ENCODE data around the gene FGFR3.

The FGFR3 gene

GRCh38 chr4:1752284-1753041 lies 40.6 kb upstream of the FGFR3 start:
- Histone ChIP-seq H3K27me3 (replicated peaks; ENCODE audit: control insufficient read depth, insufficient read depth, low read length) (no peaks in the 10 kb centered on the region; the same call in 1 of the 2 replicates), H3K36me3 (ENCODE audit: control insufficient read depth, insufficient read depth, low read length) (no peaks in the 10 kb centered on the region), H3K4me3 (replicated peaks; ENCODE audit: low read depth, low read length) (no peak overlapping the region)
- DNase-seq (ENCODE audit: extremely low read depth, insufficient read length) = no peak
- no peak for TF ChIP-seq CTCF (IDR thresholded peaks at IDR 0.05; ENCODE audit: insufficient read depth, low read length, poor library complexity, severe bottlenecking)

GRCh38 chr4:1753294-1753696 lies 39.8 kb upstream of the FGFR3 start:
- DNase-seq (ENCODE audit: extremely low read depth, insufficient read length) = no peak
- TF ChIP-seq CTCF (IDR thresholded peaks at IDR 0.05; ENCODE audit: insufficient read depth, low read length, poor library complexity, severe bottlenecking) = no peak
- H3K36me3 ChIP-seq (ENCODE audit: control insufficient read depth, insufficient read depth, low read length) = no peaks in the 10 kb centered on the region
- H3K4me3 ChIP-seq (replicated peaks; ENCODE audit: low read depth, low read length) = no peak overlapping the region
- no peaks in the 10 kb centered on the region; the same call in 1 of the 2 replicates for H3K27me3 ChIP-seq (replicated peaks; ENCODE audit: control insufficient read depth, insufficient read depth, low read length)

- Histone ChIP-seq H3K4me3 (replicated peaks; ENCODE audit: low read depth, low read length) (no peak overlapping the region), H3K27me3 (replicated peaks; ENCODE audit: control insufficient read depth, insufficient read depth, low read length) (no peaks in the 10 kb centered on the region; the same call in 1 of the 2 replicates)
- no peak for DNase-seq (ENCODE audit: extremely low read depth, insufficient read length)
Measured at GRCh38 chr4:1753697-1754311, 39.3 kb upstream of the FGFR3 start.

GRCh38 chr4:1754336-1754735 lies 38.8 kb upstream of the FGFR3 start:
- Histone ChIP-seq H3K36me3 (ENCODE audit: control insufficient read depth, insufficient read depth, low read length) (no peaks in the 10 kb centered on the region), H3K27me3 (replicated peaks; ENCODE audit: control insufficient read depth, insufficient read depth, low read length) (no peaks in the 10 kb centered on the region; the same call in 1 of the 2 replicates), H3K4me3 (replicated peaks; ENCODE audit: low read depth, low read length) (no peak overlapping the region)
- no peak for TF ChIP-seq CTCF (IDR thresholded peaks at IDR 0.05; ENCODE audit: insufficient read depth, low read length, poor library complexity, severe bottlenecking)
- DNase-seq (ENCODE audit: extremely low read depth, insufficient read length) = no peak

More at GRCh38 chr4:1753697-1754311, 39.3 kb upstream of the FGFR3 start:
- no peaks in the 10 kb centered on the region for H3K36me3 ChIP-seq (ENCODE audit: control insufficient read depth, insufficient read depth, low read length)
- TF ChIP-seq CTCF (IDR thresholded peaks at IDR 0.05; ENCODE audit: insufficient read depth, low read length, poor library complexity, severe bottlenecking) = no peak

- no peaks in the 10 kb centered on the region; the same call in 1 of the 2 replicates for H3K27me3 ChIP-seq (replicated peaks; ENCODE audit: control insufficient read depth, insufficient read depth, low read length)
- TF ChIP-seq CTCF (IDR thresholded peaks at IDR 0.05; ENCODE audit: insufficient read depth, low read length, poor library complexity, severe bottlenecking) = no peak
- no peak overlapping the region for H3K4me3 ChIP-seq (replicated peaks; ENCODE audit: low read depth, low read length)
- H3K36me3 ChIP-seq (ENCODE audit: control insufficient read depth, insufficient read depth, low read length) = no peaks in the 10 kb centered on the region
- no peak for DNase-seq (ENCODE audit: extremely low read depth, insufficient read length)
Measured at GRCh38 chr4:1755297-1755696, 37.8 kb upstream of the FGFR3 start.
